GM18526 (cell line): Measurements from ENCODE around the gene MLST8.
A peak's percentile ranks its signal among the peaks of the same experiment; 100 is the strongest.

Experiments
- POLR2A ChIP-seq: IDR thresholded peaks from 3 replicates; pipeline ENCODE4 v1.6.1; 2011; ENCODE audit not compliant: insufficient read length; ENCODE audit errors: extremely low read depth

The MLST8 gene

DNA sequence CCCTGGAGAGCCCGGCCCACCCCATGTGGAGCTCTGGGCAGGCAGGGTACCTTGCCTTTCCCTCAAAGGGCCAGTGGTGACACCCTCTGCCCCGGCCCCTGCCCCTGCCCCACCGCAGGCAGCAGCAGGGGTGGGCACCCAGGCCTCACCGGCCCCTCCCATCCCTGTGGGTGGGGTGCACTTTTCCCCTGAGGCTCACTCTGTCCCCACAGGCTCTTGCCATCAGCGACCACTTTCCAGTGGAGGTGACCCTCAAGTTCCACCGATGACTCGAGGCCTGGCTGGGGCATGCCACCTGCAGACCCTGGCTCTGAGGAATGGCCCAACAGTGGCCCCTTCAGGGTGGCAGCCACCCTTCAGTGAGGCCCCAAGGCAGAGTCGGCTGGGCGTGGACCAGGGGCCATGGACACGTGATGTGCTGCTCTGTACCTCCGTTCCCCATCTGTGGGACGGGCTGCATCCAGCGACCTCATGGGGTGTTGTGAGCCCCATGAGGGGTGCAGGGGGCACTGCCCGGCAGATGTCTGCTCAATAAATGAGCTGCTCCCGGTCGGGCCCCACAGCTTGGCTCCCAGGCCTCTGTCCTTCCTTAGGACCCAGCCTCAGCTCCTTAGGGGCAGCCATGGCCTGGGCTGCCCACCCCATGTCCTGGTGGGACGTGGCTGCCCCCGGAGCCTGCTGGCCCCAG is 33.0 kb downstream of the MLST8 start:
- TF ChIP-seq POLR2A = no peak

DNA sequence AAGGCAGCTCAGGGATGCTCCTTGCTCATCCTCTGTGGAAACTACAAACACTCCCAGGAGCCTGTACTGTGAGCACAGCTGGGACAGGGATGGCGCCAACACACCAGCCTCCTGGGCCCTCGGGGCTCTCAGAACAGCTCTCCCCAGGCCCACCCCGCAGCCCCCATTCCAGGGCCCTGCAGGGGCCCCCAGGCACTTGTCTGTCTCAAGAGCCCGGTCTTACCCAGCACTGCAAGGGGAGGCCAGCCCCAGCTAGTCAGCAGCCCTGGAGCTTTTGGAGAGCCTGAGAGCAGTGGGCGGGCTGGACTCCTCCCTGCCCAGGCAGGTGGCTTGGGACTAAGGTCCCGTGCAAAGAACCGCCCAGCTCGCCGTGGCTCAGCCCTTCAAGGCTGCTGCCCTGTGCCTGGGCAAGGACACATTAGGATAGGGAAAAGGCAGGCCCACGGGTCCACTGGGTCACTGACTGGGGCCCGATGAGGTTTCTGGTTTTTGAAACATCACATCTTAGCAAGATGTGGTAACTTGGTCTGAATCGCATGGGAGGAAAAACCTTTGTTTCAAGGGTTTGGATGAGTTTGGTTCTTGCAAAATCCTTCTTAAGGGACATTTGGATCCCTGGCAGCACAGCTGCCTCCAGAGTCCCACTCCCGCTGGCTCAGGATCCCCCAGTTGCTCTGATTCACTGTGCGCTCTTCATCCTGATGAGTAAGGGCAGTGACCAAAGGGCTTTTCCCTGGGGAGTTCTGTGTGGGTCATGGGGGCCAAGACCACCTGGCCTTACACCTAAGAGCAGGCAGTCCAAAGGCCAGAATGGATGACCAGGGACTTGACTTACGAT is 33.8 kb downstream of the MLST8 start:
- TF ChIP-seq POLR2A = no peak

DNA sequence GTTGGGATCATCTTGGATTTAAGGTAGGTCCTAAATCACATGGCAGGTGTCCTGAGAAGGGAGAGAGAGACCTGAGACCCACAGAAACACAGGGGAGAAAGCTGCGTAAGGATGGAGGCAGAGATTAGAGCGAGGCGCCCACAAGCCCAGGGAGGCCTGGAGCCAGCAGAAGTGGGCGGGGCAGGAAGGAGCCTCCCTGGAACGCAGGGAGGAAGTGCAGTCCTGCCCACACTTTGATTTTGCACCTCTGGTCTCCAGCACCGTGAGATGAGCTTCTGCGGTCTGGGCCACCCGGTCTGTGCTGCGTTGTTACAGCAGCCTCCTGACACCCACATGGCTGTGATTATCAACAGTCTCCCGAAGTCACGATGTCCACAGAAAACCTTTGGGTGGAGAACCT is 37.3 kb downstream of the MLST8 start:
- no peak for TF ChIP-seq POLR2A

DNA sequence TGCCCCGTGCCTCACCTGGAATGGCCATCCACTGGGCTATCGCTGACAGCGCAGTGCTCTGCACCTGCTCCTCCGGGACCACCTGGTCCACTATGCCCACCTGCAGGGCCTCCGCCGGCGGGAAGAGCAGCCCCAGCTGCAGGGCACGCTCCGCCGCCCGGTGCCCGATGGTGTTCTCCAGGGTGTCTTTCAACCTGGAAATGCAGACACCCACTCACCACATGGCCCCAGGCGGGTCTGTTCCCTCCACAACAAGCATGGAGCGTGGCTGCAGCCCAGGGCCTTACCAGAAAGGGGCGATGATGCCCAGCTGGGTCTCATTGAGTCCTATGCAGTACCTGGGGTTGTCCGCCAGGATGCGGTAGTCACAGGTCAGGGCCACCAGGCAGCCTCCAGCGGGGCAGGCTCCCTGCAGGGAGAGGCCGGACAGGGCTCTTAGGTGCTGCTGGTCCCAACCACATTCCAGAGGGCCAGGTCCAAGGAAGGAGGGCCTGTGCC is 37.8 kb downstream of the MLST8 start:
- no peak for TF ChIP-seq POLR2A

DNA sequence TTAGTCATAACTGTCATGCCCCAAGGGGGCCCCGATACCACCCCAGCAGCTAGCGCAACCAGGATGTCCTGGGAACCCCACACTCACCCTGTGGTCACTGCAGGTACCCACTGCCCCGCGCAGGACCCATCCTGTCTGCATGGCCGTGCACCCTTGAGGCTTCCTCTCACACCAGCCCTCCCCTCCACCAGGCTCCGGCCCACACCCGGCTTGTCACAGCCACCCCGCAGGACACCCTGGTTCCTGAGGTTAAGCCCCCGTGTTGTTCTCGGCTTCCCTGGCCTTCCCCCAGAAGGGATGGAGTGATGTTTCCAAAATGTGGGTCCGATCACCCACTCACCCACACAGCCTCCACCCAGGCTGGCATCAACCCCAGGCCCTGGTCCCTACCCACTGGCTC is 38.5 kb downstream of the MLST8 start:
- TF ChIP-seq POLR2A = no peak

DNA sequence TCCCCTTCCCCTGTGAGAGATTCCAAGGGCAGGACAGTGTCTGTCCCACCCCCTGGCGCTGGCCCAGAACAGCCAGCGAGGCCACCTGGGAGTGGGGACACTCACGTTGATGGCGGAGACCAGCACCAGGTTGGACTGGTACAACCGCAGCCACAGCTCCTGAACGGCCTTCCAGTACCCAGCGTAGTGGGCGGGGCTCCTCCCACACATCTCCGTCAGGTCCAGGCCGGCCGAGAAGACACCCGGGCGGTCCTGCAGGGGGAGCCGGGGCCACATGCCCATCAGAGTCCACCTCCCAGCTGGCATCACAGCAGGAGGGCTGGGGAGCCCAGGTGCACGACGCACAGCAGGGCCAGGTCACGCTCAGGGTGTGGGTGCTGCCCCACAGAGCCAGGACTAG is 39.0 kb downstream of the MLST8 start:
- TF ChIP-seq POLR2A = no peak

DNA sequence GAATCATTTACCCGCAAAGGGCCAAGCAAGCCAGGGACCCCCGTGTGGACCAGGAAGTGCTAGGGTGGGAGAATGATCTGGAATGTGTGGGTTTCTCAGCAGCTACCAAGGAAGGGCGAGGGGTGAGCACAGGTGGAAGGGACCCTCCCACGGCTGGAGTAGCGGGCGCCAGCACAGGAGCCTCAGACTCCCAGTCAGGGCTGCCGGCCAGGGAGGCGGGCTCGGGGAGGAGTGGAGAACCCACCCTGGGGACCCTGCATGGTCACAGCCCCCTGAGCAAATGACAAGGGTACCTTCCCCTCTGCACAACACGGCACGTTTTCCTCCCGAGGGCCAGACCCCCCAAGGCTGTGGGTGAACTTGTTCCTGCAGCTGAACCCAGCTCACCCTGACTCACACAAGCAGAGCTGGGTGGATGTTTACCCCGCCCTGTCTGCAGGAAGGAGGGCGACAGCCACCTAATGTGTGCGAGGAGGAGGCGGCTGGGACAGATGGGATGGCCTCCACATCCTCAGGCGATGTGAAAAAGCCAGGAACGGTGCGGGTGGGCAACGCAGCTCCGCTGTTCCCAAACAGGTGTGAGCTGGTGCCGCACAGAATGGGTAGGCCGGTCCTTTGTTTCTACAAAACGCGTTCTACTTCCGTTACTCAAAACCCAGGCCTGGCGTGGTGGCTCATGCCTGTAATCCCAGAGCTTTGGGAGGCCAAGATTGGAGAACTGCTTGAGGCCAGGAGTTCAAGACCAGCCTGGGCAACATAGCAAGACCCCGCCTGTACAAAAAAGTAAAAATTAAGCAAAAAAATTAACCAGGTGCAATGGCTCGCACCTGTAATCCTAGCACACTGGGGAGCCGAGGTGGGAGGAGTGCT is 39.9 kb downstream of the MLST8 start:
- no peak for TF ChIP-seq POLR2A

DNA sequence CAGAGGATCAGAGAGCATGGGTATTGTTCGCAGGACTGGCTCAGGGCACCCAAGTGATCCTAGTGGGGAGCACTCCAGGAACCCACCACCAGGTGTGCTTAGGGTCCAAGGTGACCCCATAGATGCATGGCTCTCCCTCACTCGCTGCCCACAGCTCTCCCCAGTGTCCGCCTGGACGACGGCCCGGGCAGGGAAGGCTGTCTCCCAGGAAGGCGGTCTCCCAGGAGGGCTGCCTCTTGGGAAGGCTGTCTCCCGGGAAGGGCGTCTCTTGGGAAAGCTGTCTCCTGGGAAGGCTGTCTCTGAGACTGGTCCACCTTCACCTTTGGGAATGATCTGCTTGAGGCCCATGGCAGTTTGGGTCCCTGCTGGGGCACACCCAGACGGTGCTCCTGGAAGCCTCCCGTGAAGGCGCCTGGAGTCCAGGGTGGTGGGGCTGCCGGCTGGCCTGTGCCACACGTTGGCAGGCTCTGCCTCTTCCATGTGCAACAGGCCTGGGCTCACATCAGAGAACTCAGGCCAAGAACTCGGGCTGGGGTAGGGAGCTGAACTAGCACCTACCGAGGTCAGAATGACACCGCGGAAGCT is 41.1 kb downstream of the MLST8 start:
- no peak for TF ChIP-seq POLR2A

DNA sequence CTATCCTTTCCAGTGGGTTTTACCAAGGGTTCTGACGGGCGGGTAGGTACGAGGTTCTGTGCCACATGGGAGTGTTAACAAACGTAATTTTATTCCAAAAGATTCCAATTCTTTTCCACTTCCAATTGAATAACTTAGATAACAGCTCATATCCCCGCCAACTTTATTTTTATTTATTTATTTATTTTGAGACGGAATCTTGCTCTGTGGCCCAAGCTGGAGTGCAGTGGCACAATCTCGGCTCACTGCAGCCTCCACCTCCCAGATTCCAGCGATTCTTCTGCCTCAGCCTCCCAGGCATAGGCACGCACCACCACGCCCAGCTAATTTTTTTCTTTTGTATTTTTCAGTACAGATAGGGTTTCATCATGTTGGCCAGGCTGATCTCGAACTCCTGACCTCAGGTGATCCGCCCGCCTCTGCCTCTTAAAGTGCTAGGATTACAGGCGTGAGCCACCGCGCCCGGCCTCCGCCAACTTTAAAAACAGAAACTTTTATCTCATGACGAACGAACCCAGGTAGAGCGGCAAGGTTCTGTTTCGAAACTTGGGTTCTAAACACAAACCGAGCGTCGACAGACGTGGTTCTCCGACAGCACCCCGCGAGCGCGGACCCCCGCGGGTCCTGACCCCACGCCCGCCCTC is 45.5 kb downstream of the MLST8 start:
- no peak for TF ChIP-seq POLR2A

DNA sequence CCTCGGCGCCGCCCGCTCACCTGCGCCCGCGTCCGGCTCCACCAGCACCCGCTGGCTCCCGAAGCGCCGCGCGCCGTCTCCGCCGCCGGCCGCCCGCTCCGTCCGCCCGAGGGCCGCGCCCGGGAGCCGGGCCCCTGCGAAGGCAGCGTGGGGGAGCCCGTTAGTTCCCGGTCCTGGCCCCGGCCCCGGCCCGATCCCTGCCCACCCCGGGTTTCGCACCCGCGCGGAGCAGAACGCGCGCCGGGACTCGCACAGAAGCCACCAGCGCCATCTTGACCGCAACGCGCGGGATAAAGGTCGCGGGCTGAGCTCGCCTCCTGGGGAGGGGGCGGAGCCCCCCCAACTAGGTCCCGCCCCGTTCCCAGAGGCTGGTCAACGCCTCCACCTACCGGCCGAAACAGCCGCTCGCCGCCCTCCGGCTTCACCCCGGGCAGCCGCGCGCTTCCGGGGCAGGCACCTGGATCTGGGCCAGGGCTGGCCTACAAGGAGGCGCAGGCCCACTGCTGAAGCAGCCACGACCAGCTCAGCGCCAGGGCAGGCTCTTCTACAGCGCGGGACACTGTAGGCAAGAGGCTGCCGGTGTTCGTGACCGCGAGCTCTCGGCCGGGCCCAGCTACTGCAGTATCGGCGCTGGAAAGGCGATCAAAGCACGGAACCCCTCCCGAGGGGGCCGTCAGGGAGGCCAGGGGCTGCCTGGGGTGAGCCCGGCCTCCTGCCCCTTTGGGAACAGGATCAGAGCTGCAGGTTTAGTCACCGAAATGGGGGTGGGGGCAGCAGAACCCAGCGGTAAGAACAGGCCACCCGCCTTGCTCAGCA is 46.2 kb downstream of the MLST8 start, which contains the start of gene ECI1:
Gene ECI1 (minus strand): TSS at position 292 of the 816 bp plus-strand sequence. CDS start 21 bp downstream, at position 271.
- TF ChIP-seq POLR2A = peak; percentile 86

DNA sequence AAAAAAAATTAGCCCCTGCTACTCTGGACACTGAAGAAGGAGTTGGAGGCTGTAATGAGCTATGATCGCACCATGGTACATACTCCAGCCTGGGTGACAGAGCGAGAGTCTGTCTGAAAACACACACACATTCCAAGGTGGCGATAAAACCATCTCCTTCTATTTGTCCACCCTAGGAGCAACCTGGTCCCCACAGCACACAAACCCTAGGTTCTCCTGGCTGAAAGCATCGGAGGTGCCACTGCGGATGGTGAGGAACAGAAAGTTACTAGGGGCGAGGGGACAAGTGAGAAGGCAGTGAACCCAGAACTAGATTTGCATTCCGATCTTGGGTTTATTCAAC is 47.5 kb downstream of the MLST8 start:
- TF ChIP-seq POLR2A = no peak

DNA sequence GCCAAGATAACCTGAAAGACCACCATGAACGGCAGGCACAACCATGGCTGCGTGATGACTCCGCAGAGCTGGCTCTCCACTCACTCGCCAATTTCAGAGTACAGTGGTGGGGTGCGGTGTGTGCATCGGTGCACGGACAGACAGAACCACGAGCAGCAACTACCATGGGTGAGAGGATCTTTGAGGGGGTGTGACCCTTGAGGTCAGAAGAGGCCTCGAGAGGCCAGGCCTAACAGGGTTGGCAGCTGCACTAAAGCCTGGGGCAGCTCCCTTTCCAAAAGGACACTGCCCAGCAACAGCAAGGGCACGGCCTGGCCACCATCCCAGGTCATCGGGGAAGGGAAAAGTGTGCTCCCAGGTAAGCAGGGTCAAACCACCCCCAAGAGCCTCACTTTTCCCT is 48.0 kb downstream of the MLST8 start:
- no peak for TF ChIP-seq POLR2A

DNA sequence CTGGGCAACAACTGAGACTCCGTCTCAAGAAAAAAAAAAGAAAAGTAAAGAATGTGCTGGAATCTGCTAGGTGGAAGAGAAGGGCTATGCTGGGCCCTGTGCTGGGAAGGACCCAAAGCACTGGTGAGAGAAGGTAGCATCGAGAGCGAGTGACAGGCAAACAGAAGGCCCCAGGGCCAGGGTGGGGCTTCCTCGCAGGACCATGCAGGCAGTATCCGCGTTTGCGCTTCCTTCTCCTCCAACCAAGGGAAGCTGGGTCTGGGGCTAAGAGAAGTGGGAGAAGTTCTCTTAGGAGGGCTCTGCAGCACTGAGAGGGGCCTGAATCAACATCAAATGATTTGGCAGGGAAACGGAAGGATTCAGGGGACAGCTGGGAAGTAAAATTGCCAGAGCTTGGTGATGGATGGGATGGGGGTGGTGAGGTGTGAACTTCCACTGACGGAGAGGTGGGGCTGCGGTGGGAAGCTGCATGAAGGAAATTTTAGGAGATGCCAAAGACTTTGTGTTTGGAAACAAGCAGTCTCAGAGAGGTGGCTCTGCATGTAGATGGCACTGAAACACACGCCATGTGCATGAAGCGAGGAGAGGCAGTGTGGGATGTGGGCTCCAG is 51.4 kb downstream of the MLST8 start:
- TF ChIP-seq POLR2A = no peak

DNA sequence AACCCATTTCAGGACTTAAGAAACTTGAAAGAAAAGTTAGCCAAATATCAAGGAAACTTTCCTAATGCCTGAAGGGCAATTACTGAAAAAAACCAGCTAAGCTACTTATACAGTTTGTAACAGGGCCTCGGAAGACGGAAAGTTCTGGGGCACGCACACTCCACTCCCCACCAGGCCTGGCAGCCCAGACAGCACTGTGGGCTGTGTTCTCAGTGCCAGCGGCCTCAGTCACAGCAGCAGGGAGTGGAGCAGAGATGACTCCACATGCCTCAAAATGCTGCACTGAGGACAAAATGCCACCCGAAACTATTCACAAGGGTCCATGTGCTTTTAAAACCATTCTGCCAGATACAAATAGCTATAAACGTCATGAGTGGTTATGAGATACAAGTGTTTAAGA is 52.5 kb downstream of the MLST8 start:
- TF ChIP-seq POLR2A = no peak
